CD4-positive, alpha-beta T cell (primary cell): Measurements from ENCODE around the gene ARHGEF10L. TPM values are rescaled to one million over a fixed set of nuclear protein-coding genes. Genes with fewer than 3 reads are reported as not detected.

Source experiments
- ATAC-seq: fragments of 200-7000 bp; cut with Tn5 transposase; one replicate; pipeline ENCODE4 v1.10.0; 2022; ENCODE audit warnings: mild to moderate bottlenecking; ENCODE audit not compliant: poor library complexity
- CTCF ChIA-PET: fragments of 350-600 bp; sonication (Branson Sonifier 250); formaldehyde crosslinking; loops from one replicate; lab custom pipeline; 2021; ENCODE audit warnings: antibody characterized with exemption, inconsistent platforms; lab: Charles Lee
- POLR2A ChIA-PET: fragments of 350-600 bp; sonication (Branson Sonifier 250); formaldehyde crosslinking; loops from one replicate; lab custom pipeline; 2021; ENCODE audit warnings: antibody characterized with exemption, inconsistent platforms; lab: Charles Lee
- DNase-seq, 14 experiments: peaks; one replicate each; pipeline ENCODE4 v3.0.0-alpha.2; 2013 to 2020; ENCODE audit warnings: mixed read lengths in 2 of 14
- H3K27ac ChIP-seq, 2 donors: one replicate each; pipeline versions ENCODE4 v1.5.1 to v1.7.0; 2013; ENCODE audit warnings: low read length in 2 of 2, low read depth in 1 of 2, mild to moderate bottlenecking in 1 of 2
- H3K27me3 ChIP-seq, 2 experiments: 1 replicate in 1 of 2; 2 replicates in 1 of 2; pipeline versions ENCODE4 v1.6.1 to v1.7.0; 2013; ENCODE audit warnings: low read length in 2 of 2, control low read depth in 1 of 2, mild to moderate bottlenecking in 1 of 2, moderate library complexity in 1 of 2; ENCODE audit not compliant: insufficient read depth in 2 of 2, control insufficient read depth in 1 of 2
- H3K36me3 ChIP-seq: one replicate; pipeline ENCODE4 v1.6.1; 2013; ENCODE audit warnings: low read length, control low read depth; ENCODE audit not compliant: insufficient read depth
- H3K4me1 ChIP-seq: one replicate; pipeline ENCODE4 v1.6.1; 2013; ENCODE audit warnings: low read length, control low read depth; ENCODE audit not compliant: insufficient read depth
- H3K4me3 ChIP-seq: one replicate; pipeline ENCODE4 v1.5.1; 2013; ENCODE audit warnings: mild to moderate bottlenecking, low read length, moderate library complexity
- H3K9me3 ChIP-seq, 2 experiments: 1 replicate in 1 of 2; 2 replicates in 1 of 2; pipeline versions ENCODE4 v1.6.1 to v1.7.0; 2013; ENCODE audit warnings: low read length in 2 of 2, mild to moderate bottlenecking in 2 of 2, control low read depth in 1 of 2, moderate library complexity in 1 of 2; ENCODE audit not compliant: control insufficient read depth in 1 of 2, insufficient read depth in 1 of 2
- H3K27ac Mint-ChIP-seq: one replicate; pipeline ENCODE4 v1.8.0; 2020; ENCODE audit warnings: mixed read lengths
- H3K27me3 Mint-ChIP-seq: one replicate; pipeline ENCODE4 v1.8.0; 2021; ENCODE audit warnings: mixed read lengths
- H3K36me3 Mint-ChIP-seq: one replicate; pipeline ENCODE4 v1.8.0; 2021; ENCODE audit warnings: low read depth, mixed read lengths
- H3K4me1 Mint-ChIP-seq: one replicate; pipeline ENCODE4 v1.8.0; 2021; ENCODE audit warnings: low read depth, mixed read lengths
- H3K4me3 Mint-ChIP-seq: one replicate; pipeline ENCODE4 v1.8.0; 2020; ENCODE audit warnings: mild to moderate bottlenecking, mixed read lengths
- H3K9me3 Mint-ChIP-seq: one replicate; pipeline ENCODE4 v1.8.0; 2020; ENCODE audit warnings: mixed read lengths
- CTCF ChIP-seq: fragments of 200-600 bp; IDR thresholded peaks from one replicate; pipeline ENCODE4 v1.8.0; 2022; ENCODE audit warnings: antibody characterized with exemption, mild to moderate bottlenecking
- intact Hi-C, 2 experiments: fragments of 100-400 bp; cut with DNase I in 1 of 2; cut with micrococcal nuclease in 1 of 2; formaldehyde crosslinking; loops; one replicate each; pipeline versions ENCODE4 v1.15.1 to v1.9.0; 2023 to 2025; cut with DNase I, micrococcal nuclease
- total RNA-seq, 174 experiments: library from RNA in 2 of 174; stranded (reverse) in 2 of 174; gene quantifications; one replicate each; pipeline ENCODE4 v1.2.3 and lab custom pipeline; 2021 to 2026

ARHGEF10L gene
- total RNA-seq, 2 experiments from 2014 or later: 0.11 to 0.22 TPM

- intact Hi-C loops: no loop called here
- Histone ChIP-seq H3K27me3 (no peaks in the 10 kb centered on the region), H3K9me3 (no peaks in the 10 kb centered on the region), H3K4me3 (no peak overlapping the region), H3K36me3 (no peaks in the 10 kb centered on the region), H3K27ac (no peak overlapping the region), H3K4me1 (no peaks in the 10 kb centered on the region)
- CTCF ChIA-PET: no interaction called here
- H3K9me3 Mint-ChIP-seq: no peaks in the 10 kb centered on the region
- H3K27ac Mint-ChIP-seq: no peak overlapping the region
- POLR2A ChIA-PET: no interaction called here
- peaks cover 8% of the 10 kb centered on the region for H3K27me3 Mint-ChIP-seq
- H3K36me3 Mint-ChIP-seq: no peaks in the 10 kb centered on the region
- no peaks in the 10 kb centered on the region for H3K4me1 Mint-ChIP-seq
- no peak for TF ChIP-seq CTCF
- DNase-seq (no peak), ATAC-seq (no peak)
- no peak overlapping the region for H3K4me3 Mint-ChIP-seq
Measured at GRCh38 chr1:17600321-17600720, 60.8 kb downstream of the ARHGEF10L start.

GRCh38 chr1:17601643-17602382, 62.3 kb downstream of the ARHGEF10L start:
- Histone ChIP-seq H3K27ac (no peak overlapping the region), H3K4me1 (no peaks in the 10 kb centered on the region), H3K36me3 (no peaks in the 10 kb centered on the region), H3K27me3 (no peaks in the 10 kb centered on the region), H3K4me3 (no peak overlapping the region), H3K9me3 (no peaks in the 10 kb centered on the region)
- peaks cover 8% of the 10 kb centered on the region for H3K27me3 Mint-ChIP-seq
- ATAC-seq: no peak
- no peaks in the 10 kb centered on the region for H3K9me3 Mint-ChIP-seq
- POLR2A ChIA-PET: no interaction called here
- intact Hi-C loops: no loop called here
- H3K27ac Mint-ChIP-seq: no peak overlapping the region
- H3K4me3 Mint-ChIP-seq: no peak overlapping the region
- no peaks in the 10 kb centered on the region for H3K4me1 Mint-ChIP-seq
- CTCF ChIA-PET: no interaction called here
- TF ChIP-seq CTCF: no peak
- no peak for DNase-seq
- no peaks in the 10 kb centered on the region for H3K36me3 Mint-ChIP-seq

GRCh38 chr1:17603091-17603841, 63.8 kb downstream of the ARHGEF10L start:
- Histone ChIP-seq H3K27me3 (no peaks in the 10 kb centered on the region), H3K9me3 (no peaks in the 10 kb centered on the region), H3K27ac (no peak overlapping the region), H3K36me3 (no peaks in the 10 kb centered on the region), H3K4me3 (no peak overlapping the region), H3K4me1 (no peaks in the 10 kb centered on the region)
- H3K27me3 Mint-ChIP-seq: peaks cover 8% of the 10 kb centered on the region
- no peak for ATAC-seq
- DNase-seq: peak in 3 of 14 experiments; percentile 13 to 55 (median 47)
- H3K36me3 Mint-ChIP-seq: no peaks in the 10 kb centered on the region
- H3K4me3 Mint-ChIP-seq: no peak overlapping the region
- TF ChIP-seq CTCF: no peak
- H3K9me3 Mint-ChIP-seq: no peaks in the 10 kb centered on the region
- H3K4me1 Mint-ChIP-seq: no peaks in the 10 kb centered on the region
- H3K27ac Mint-ChIP-seq: no peak overlapping the region
- ChIA-PET CTCF (no interaction called here), POLR2A (no interaction called here)
- intact Hi-C loops: no loop called here
